HL-60 (cell line): ENCODE data around the gene ZNF593.

ENCODE experiments used
- DNase-seq, 2 experiments: peaks; one replicate each; pipeline ENCODE4 v3.0.0-alpha.2; 2010 to 2020; ENCODE audit warnings: low read depth in 1 of 2, low spot score in 1 of 2
- H3K27ac ChIP-seq: fragments of 250-450 bp; sonication (Bioruptor Pico); replicated peaks from 2 replicates; pipeline ENCODE4 v1.5.1; 2020; ENCODE audit warnings: mild to moderate bottlenecking, moderate library complexity
- H3K27me3 ChIP-seq: fragments of 250-450 bp; sonication (Bioruptor Pico); 2 replicates; pipeline ENCODE4 v1.5.1; 2021; ENCODE audit warnings: mild to moderate bottlenecking, moderate library complexity; ENCODE audit not compliant: insufficient read depth, poor library complexity, severe bottlenecking
- H3K4me3 ChIP-seq: replicated peaks from 2 replicates; pipeline ENCODE4 v1.5.1; 2011; ENCODE audit warnings: mild to moderate bottlenecking, control low read depth, low read length; ENCODE audit not compliant: insufficient read depth
- CTCF ChIP-seq: IDR thresholded peaks from one replicate; pipeline ENCODE4 v1.5.1; 2011; ENCODE audit warnings: low read length, control low read depth, inconsistent platforms; ENCODE audit not compliant: insufficient read depth
- GABPA ChIP-seq: IDR thresholded peaks from 2 replicates; pipeline ENCODE4 v1.6.1; 2012; ENCODE audit warnings: low read depth
- POLR2AphosphoS5 ChIP-seq: IDR thresholded peaks from 2 replicates; pipeline ENCODE4 v1.6.1; 2012; ENCODE audit warnings: low read depth
- REST ChIP-seq: IDR thresholded peaks from 2 replicates; pipeline ENCODE4 v1.6.1; 2012; ENCODE audit warnings: low read depth; ENCODE audit not compliant: insufficient replicate concordance
- SPI1 ChIP-seq: IDR thresholded peaks from 2 replicates; pipeline ENCODE4 v1.6.1; 2012; ENCODE audit warnings: low read depth, mild to moderate bottlenecking, borderline replicate concordance

ZNF593 gene

GRCh38 chr1:26154750-26155149 is 15.0 kb upstream of the ZNF593 start:
- H3K4me3 ChIP-seq, result no peak overlapping the region
- H3K27ac ChIP-seq, result no peak overlapping the region
- peaks cover 4% of the 10 kb centered on the region for H3K27me3 ChIP-seq
- no peak for DNase-seq
- TF ChIP-seq SPI1, result no peak
- TF ChIP-seq CTCF, result no peak
- TF ChIP-seq REST, result no peak
- TF ChIP-seq GABPA, result no peak
- no peak for TF ChIP-seq POLR2AphosphoS5

- Histone ChIP-seq H3K4me3 (no peak overlapping the region), H3K27me3 (peaks cover 4% of the 10 kb centered on the region), H3K27ac (no peak overlapping the region)
- no peak for DNase-seq
- TF ChIP-seq CTCF (no peak), GABPA (no peak), REST (no peak), SPI1 (no peak)
Observed at GRCh38 chr1:26155370-26156284, 14.1 kb upstream of the ZNF593 start.

GRCh38 chr1:26156285-26157038 is 13.2 kb upstream of the ZNF593 start:
- Histone ChIP-seq H3K27ac (no peak overlapping the region), H3K4me3 (no peak overlapping the region), H3K27me3 (peaks cover 4% of the 10 kb centered on the region)
- no peak for DNase-seq
- TF ChIP-seq REST (no peak), SPI1 (no peak), CTCF (no peak), GABPA (no peak), POLR2AphosphoS5 (no peak)
